OCI-LY7 (cell line): ENCODE data around the gene PTPRM. TPM values are rescaled to one million over a fixed set of nuclear protein-coding genes. Genes with fewer than 3 reads are reported as not detected.

ENCODE experiments used
- BruUV-seq: library from RNA; stranded (reverse); fragments of 400-500 nt; replicated peaks from 2 replicates; lab custom pipeline; 2021; lab: Mats Ljungman, UMichigan
- CTCF ChIA-PET: fragments of 300-600 bp; sonication (Branson Sonifier 250); formaldehyde crosslinking; loops from one replicate; lab custom pipeline; 2022; ENCODE audit warnings: antibody characterized with exemption; ENCODE audit not compliant: unreplicated experiment; lab: Charles Lee
- POLR2A ChIA-PET: fragments of 300-600 bp; sonication (Branson Sonifier 250); formaldehyde crosslinking; loops from one replicate; lab custom pipeline; 2022; ENCODE audit warnings: antibody characterized with exemption; lab: Charles Lee
- DNase-seq: peaks from one replicate; pipeline ENCODE4 v3.0.0-alpha.2; 2015; ENCODE audit warnings: low spot score
- H2AFZ ChIP-seq: fragments of 200-600 bp; sonication (generic), shearing (Covaris generic); 2 replicates; pipeline ENCODE4 v1.6.1; 2014; ENCODE audit warnings: mild to moderate bottlenecking, antibody characterized with exemption, low read length, moderate library complexity
- H3K27ac ChIP-seq: fragments of 200-600 bp; sonication (generic); 2 replicates; pipeline ENCODE4 v1.5.1; 2014; ENCODE audit warnings: mixed run types, low read depth, mild to moderate bottlenecking, moderate library complexity, low read length, inconsistent platforms; ENCODE audit not compliant: poor library complexity, severe bottlenecking
- H3K36me3 ChIP-seq: fragments of 200-600 bp; sonication (generic); 2 replicates; pipeline ENCODE4 v1.6.1; 2014; ENCODE audit warnings: mild to moderate bottlenecking, antibody characterized with exemption, low read length, moderate library complexity, mixed read lengths; ENCODE audit not compliant: insufficient read depth
- H3K4me1 ChIP-seq: fragments of 200-600 bp; sonication (generic); 2 replicates; pipeline ENCODE4 v1.5.1; 2014; ENCODE audit warnings: mild to moderate bottlenecking, low read length; ENCODE audit not compliant: insufficient read depth, poor library complexity, severe bottlenecking
- H3K4me2 ChIP-seq: fragments of 200-600 bp; sonication (generic); 2 replicates; pipeline ENCODE4 v1.6.1; 2014; ENCODE audit warnings: mild to moderate bottlenecking, low read length
- H3K4me3 ChIP-seq: fragments of 200-600 bp; sonication (generic); 2 replicates; pipeline ENCODE4 v1.5.1; 2014; ENCODE audit warnings: mild to moderate bottlenecking, low read depth, low read length; ENCODE audit not compliant: poor library complexity, severe bottlenecking
- H3K79me2 ChIP-seq: fragments of 200-600 bp; sonication (generic); 2 replicates; pipeline ENCODE4 v1.6.1; 2016; ENCODE audit warnings: low read depth, mild to moderate bottlenecking, low read length, moderate library complexity, mixed read lengths; ENCODE audit not compliant: insufficient read depth
- H3K9me2 ChIP-seq: fragments of 200-600 bp; sonication (generic); 2 replicates; pipeline ENCODE4 v1.6.1; 2016; ENCODE audit warnings: mild to moderate bottlenecking, low read length, mixed read lengths; ENCODE audit not compliant: insufficient read depth
- H3K9me3 ChIP-seq: fragments of 200-600 bp; sonication (generic); 2 replicates; pipeline ENCODE4 v1.6.1; 2014; ENCODE audit warnings: mild to moderate bottlenecking, mixed run types, low read length, mixed read lengths
- H4K20me1 ChIP-seq: fragments of 200-600 bp; sonication (generic); 2 replicates; pipeline ENCODE4 v1.6.1; 2014; ENCODE audit warnings: mild to moderate bottlenecking, antibody characterized with exemption, low read length, moderate library complexity, mixed read lengths; ENCODE audit not compliant: insufficient read depth
- CTCF ChIP-seq: fragments of 200-600 bp; sonication (generic); conservative IDR thresholded peaks from 2 replicates; pipeline ENCODE4 v1.5.1; 2014; ENCODE audit warnings: mild to moderate bottlenecking, antibody characterized with exemption, low read length, moderate library complexity, mixed read lengths
- EZH2phosphoT487 ChIP-seq: fragments of 200-600 bp; sonication (generic); IDR thresholded peaks from 2 replicates; pipeline ENCODE4 v1.6.1; 2018; ENCODE audit warnings: low read depth, borderline replicate concordance, mild to moderate bottlenecking, mixed run types, antibody characterized with exemption, low read length, moderate library complexity, mixed read lengths
- intact Hi-C: fragments of 100-400 bp; cut with micrococcal nuclease; formaldehyde crosslinking; loops from one replicate; pipeline ENCODE4 v1.10.0; 2022; ENCODE audit not compliant: unreplicated experiment
- total RNA-seq, 2 experiments: library from RNA; depleted of rRNA in 1 of 2; stranded (reverse); fragments of >200 nt in 1 of 2; shearing (Covaris generic) in 1 of 2; gene quantifications; 2 replicates each; pipeline ENCODE4 v1.2.3, GENCODE V29; 2014 to 2022

PTPRM gene
- total RNA-seq, 2 experiments from 2014 or later = not detected

- no TSS peak for BruUV-seq
- no peak for DNase-seq
- no peaks in the 10 kb centered on the region for H4K20me1 ChIP-seq
- no peak overlapping the region for H3K4me2 ChIP-seq
- H2AFZ ChIP-seq = no peak overlapping the region
- H3K9me3 ChIP-seq = no peaks in the 10 kb centered on the region
- POLR2A ChIA-PET = interaction anchor here (0.5 to 0.6 kb wide), 2 partner anchors 46 to 663 kb away, joined by 3 read pairs; no protein-coding TSS in a partner anchor
- H3K9me2 ChIP-seq = no peaks in the 10 kb centered on the region
- TF ChIP-seq CTCF (no peak), EZH2phosphoT487 (no peak)
- H3K4me3 ChIP-seq = no peak overlapping the region
- no peaks in the 10 kb centered on the region for H3K79me2 ChIP-seq
- CTCF ChIA-PET = no interaction called here
- intact Hi-C loops = no loop called here
- H3K4me1 ChIP-seq = no peaks in the 10 kb centered on the region
- no peaks in the 10 kb centered on the region for H3K36me3 ChIP-seq
- no peak overlapping the region for H3K27ac ChIP-seq
Measured at GRCh38 chr18:8433771-8434170, 866.7 kb downstream of the PTPRM start.

GRCh38 chr18:8435376-8435775 lies 868.3 kb downstream of the PTPRM start:
- H3K4me2 ChIP-seq = no peak overlapping the region
- TF ChIP-seq CTCF (no peak), EZH2phosphoT487 (no peak)
- H3K27ac ChIP-seq = no peak overlapping the region
- H3K4me1 ChIP-seq = no peaks in the 10 kb centered on the region
- no peaks in the 10 kb centered on the region for H3K9me3 ChIP-seq
- H3K36me3 ChIP-seq = no peaks in the 10 kb centered on the region
- CTCF ChIA-PET = no interaction called here
- H2AFZ ChIP-seq = no peak overlapping the region
- intact Hi-C loops = no loop called here
- BruUV-seq = no TSS peak
- no peaks in the 10 kb centered on the region for H3K79me2 ChIP-seq
- no peaks in the 10 kb centered on the region for H4K20me1 ChIP-seq
- DNase-seq = no peak
- H3K4me3 ChIP-seq = no peak overlapping the region
- POLR2A ChIA-PET = no interaction called here
- H3K9me2 ChIP-seq = no peaks in the 10 kb centered on the region

GRCh38 chr18:8439055-8439454 lies 871.9 kb downstream of the PTPRM start:
- Histone ChIP-seq H3K27ac (no peak overlapping the region), H2AFZ (no peak overlapping the region), H4K20me1 (no peaks in the 10 kb centered on the region), H3K4me1 (no peaks in the 10 kb centered on the region), H3K79me2 (no peaks in the 10 kb centered on the region), H3K9me2 (no peaks in the 10 kb centered on the region), H3K4me2 (no peak overlapping the region), H3K36me3 (no peaks in the 10 kb centered on the region), H3K9me3 (no peaks in the 10 kb centered on the region), H3K4me3 (no peak overlapping the region)
- ChIA-PET CTCF (no interaction called here), POLR2A (no interaction called here)
- no peak for DNase-seq
- no TSS peak for BruUV-seq
- TF ChIP-seq CTCF (no peak), EZH2phosphoT487 (no peak)
- intact Hi-C loops = no loop called here
